Measurements from ENCODE around the gene HPD. TPM values are rescaled to one million over a fixed set of nuclear protein-coding genes. Genes with fewer than 3 reads are reported as not detected.
A peak's percentile ranks its signal among the peaks of the same experiment; 100 is the strongest.
"Not testable (repeated sequence)": the region's sequence is repeated elsewhere in the genome, so short reads cannot be mapped to it uniquely, and the experiment has no call there.

HPD gene
- total RNA-seq (2014; rRNA removed; shearing (Covaris generic)): 0.22 and 1.5 TPM in 2 replicates
- 1.8 and 3.0 TPM in 2 replicates for polyA plus RNA-seq (2014; cell fraction: nucleus; rRNA removed)

DNA sequence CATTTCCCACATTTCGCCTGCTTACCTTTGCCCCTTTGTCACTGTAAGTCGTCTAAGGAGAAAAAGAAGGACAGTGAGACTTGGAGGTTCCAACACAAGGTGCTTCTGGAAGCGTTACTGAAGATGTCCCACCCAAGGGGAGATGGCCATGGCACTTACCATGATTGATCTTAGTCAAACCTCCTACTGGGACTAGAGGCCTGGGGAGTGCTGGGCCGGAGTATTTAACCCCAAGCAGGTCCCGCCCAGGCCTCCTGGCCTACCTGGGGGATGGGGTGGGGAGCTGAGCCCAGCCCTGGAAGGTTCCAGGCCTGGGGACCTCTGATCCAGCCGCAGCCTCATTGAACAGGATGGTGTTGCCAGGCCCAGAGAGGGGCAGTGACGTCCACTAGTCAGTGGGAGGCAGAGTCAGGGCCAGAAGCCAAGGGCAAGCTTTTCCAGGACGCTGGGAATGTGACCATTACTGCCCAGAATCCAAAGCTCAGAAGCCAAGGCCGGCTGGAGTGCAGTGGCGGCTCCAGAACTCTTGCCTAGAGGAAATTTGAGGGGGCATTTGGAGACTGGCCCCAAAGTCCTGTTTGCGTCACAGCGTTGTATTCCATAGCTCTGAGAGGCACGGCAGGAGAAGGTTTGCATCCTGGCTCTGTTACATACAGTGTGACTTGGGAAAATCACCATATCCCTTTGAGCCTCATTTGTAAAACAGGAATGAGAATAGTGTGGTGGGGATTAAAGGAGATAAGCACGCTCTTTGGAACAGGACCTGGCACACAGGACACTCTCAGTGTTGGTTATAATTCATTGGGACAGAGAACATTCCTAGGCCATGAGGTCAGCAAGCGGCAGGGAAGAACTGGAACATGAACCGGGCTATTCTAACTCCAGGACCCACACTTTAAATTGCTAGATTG is at the start of gene HPD:
Gene HPD (minus strand): TSS at position 198 of the 911 bp plus-strand sequence. CDS start 36 bp downstream, at position 162.
- DNase-seq (ENCODE audit: extremely low read depth, low read depth): peak; percentile 19

DNA sequence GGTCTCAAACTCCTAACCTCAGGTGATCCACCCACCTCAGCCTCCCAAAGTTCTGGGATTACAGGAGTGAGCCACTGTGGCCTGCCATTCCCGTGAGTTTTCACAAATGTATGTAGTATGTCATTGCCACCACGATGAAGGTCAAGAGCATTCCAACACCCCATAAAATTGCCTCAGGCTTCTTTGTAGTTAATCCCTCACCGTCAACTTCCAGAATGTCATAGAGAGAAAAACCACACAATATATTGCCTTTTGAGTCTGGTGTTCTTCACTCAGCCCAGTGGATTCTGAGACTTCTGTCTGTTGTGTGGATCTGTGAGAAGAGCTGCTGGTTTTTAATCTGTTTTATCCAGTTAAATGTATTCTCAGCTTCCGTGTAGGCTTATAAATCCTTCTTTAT is 47.1 kb upstream of the HPD start:
- DNase-seq (ENCODE audit: extremely low read depth, low read depth): peak; percentile 41

DNA sequence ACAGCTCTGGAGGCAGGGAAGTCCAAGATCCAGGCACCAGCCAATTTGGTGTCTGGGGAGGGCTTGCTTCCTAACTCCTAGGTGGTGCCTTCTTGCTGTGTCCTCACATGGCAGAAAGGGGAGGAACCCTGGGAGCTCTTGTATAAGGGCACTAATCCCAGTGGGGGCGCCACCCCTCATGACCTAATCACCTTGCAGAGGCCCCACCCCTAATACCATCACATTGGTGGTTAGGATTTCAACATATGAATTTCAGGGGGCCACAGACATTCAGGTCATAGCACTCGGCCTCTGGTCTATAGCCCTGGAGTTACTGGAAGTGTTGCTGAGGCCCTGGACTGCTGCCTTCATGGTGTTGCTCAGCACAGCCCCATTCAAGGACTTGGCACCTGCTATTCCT is 44.5 kb upstream of the HPD start:
- DNase-seq (ENCODE audit: extremely low read depth, low read depth): no peak

DNA sequence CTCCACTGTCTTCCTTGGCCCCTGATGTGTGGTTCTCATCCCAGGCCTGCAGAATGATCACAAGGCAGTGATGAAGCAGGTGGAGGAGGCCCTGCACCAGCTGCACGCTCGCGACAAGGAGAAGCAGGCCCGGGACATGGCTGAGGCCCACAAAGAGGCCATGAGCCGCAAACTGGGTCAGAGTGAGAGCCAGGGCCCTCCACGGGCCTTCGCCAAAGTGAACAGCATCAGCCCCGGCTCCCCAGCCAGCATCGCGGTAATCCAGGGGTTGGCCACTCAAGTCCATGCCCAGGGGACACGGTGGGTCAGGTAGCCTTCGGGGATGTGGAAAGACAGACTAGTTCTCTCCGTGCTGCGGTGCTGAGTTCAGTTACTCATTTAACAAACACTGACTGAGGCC is 40.9 kb upstream of the HPD start:
- DNase-seq (ENCODE audit: extremely low read depth, low read depth): no peak

DNA sequence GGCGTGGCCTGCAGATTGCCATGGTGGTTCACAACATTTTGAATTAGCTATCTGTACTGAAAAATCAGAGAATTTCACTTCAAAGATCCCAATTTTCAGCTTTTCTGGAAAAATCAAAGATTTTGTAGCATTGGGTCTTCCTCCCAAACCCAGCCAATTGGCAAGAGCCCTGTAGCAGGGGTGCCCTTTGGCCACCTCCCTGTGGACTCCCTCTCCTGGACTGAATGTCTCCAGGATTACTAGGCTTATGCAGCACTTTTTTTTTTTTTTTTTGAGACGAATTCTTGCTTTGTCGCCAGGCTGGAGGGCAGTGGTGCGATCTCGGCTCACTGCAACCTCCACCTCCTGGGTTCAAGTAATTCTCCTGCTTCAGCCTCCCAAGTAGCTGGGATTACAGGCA is 39.6 kb upstream of the HPD start:
- DNase-seq (ENCODE audit: extremely low read depth, low read depth): no peak

DNA sequence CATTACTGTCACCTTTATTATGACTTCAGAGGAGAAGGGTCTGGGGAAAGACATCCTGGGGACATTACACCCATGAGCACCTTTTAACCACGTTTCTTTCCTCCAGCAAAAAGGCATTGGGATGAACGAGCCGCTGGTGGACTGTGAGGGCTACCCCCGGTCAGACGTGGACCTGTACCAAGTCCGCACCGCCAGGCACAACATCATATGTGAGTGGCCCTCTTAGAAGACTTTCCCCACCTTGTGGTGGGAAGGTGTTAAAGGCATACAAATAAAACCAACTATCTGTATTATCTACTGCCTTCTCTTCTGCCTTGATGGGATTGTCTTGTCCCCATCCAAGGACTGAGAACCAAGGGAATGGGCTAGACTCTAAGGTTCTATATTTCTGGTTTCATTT is 36.0 kb upstream of the HPD start:
- DNase-seq (ENCODE audit: extremely low read depth, low read depth): no peak

DNA sequence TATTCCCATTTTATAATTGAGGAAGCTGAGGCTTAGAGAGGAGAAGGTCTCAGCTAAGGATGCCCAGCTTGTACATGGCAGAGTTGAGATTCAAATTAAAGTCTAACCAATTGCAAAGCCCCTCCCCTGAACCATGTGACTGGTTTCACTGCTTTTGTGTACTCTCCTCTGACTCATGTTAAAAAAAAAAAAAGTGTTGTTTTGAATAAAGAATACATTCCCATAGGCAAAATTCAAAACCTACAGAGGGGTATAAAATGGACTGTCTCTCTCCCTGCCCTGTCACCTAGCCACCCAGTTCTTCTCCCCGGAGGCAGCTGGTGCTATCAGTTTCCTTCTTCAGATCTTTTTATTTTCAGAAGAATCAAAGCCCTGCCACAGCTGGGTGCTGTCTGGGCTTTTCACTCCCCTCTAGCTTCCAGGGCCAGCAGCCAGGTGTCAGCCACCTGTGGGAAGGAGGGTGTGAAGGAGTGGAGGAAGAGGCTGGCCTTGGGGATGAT is 35.4 kb upstream of the HPD start:
- DNase-seq (ENCODE audit: extremely low read depth, low read depth): peak; percentile 31

DNA sequence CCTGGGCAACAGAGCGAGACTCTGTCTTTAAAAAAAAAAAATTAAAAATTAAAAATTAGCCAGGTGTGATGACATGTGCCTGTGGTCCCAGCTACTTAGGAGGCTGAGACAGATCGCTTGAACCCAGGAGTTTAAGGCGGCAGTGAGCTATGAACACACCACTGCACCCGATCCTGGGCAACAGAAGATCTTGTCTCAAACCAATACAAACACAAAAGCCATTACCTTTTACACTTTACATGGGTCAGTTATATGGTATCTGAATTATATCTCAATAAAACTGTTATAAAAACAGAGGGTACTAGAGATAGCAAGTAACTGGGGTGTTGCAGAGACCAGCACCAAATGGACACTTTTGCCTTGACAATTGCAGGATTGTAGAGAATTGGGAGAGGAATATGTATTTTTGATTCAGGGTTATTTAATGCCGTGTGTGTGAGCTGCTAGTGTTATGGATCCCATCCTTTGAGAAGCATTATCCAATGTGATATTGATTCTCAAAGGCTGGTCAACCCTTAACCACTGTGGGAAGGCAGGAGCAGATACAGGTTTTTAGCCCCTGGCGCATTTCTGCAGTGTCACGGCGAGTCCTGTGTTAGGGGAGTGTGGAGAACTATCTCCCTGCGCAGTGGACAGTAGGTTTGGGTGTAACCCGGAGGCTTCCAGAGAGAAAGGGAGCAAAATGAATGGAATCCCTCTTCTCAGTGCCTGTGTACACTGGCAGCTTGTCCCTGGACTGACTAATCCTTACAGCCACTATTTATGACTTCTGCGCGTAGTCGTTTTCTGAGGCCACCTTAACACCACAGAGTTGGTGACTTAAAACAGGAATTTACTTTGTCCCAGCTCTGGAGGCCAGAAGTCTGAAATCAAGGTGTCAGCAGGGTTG is 34.3 kb upstream of the HPD start:
- no peak for DNase-seq (ENCODE audit: extremely low read depth, low read depth)

DNA sequence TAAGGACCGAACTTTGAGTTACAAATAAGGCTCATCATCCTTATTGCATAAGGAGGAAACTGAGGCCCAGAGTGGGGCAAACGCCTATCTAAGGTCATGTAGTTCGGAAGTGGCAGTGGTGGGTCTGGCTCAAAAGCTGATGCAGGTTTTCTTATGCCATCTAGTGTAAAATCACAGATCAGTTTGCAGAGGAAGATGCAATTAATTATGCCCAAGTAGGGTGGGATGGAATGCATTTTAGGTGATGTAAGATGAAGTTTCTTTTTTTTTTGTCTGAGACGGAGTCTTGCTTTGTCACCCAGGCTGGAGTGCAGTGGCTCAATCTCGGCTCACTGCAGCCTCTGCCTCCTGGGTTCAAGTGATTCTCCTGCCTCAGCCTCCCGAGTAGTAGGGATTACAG is 31.0 kb upstream of the HPD start:
- not testable (repeated sequence) for DNase-seq (ENCODE audit: extremely low read depth, low read depth)

DNA sequence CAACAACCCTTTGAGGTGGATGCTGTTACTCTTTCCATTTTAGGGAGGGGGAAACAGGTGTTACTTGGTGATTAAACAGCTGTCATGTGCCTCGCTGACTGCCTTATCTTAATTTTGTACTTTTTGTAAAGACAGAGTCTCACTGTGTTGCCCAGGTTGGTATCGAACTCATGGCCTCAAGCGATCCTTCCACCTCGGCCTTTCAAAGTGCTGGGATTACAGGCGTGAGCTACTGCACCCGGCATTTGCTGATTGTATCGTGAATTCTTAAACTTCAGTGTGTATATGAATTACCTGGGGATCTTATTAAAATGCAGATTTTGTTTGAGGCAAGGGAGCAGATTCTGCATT is 30.6 kb upstream of the HPD start:
- no peak for DNase-seq (ENCODE audit: extremely low read depth, low read depth)

DNA sequence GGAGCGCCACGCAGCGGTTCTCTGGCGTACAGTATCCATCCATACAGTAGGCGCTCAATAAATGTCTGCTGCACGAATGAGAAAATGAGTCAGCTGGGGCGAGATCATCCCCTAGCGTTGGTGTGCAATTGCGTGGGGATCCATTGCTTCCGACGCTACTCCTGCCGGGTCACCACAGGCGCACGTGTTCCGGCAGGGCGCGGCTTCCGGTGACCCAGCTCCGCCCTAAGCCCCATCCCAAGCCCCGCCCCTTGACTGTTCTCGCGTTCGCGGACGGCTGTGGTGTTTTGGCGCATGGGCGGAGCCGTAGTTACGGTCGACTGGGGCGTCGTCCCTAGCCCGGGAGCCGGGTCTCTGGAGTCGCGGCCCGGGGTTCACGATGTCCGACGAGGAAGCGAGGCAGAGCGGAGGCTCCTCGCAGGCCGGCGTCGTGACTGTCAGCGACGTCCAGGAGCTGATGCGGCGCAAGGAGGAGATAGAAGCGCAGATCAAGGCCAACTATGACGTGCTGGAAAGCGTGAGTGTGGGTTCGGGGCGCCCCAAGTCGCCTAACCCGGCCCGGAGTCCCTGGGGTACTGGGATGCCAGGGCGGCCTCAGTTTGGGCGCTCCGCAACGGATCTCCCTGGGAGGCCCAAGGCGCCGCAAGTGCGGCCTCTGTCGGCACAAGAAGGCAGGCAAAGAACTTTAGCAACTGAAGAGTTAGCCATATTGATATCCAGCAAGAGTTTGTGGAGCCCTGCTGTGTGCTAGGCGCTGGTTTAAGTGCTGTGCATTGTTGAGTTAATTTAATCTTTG is 30.0 kb upstream of the HPD start, which contains the start of gene PSMD9:
Gene PSMD9 (plus strand): TSS at position 313 of the 796 bp plus-strand sequence. CDS start 67 bp downstream, at position 380.
- DNase-seq (ENCODE audit: extremely low read depth, low read depth): peak; percentile 98

DNA sequence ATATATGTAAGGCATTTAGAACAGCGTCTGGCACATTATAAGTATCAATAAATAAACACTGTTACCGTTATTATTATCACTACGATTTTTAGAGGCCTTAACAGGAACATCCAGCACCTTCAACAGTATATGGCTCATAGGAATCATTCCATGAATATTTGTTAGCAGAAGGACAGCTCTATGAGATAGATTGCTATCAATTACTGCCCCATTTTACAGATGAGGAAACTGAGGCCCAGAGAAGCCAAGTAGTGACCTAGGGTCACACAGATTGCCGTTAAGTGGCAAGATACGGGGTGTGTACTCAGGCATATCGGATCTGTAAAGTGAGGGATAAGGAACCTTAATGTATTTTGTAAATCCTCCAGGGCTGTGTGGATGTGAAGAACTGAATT is 29.4 kb upstream of the HPD start:
- no peak for DNase-seq (ENCODE audit: extremely low read depth, low read depth)

DNA sequence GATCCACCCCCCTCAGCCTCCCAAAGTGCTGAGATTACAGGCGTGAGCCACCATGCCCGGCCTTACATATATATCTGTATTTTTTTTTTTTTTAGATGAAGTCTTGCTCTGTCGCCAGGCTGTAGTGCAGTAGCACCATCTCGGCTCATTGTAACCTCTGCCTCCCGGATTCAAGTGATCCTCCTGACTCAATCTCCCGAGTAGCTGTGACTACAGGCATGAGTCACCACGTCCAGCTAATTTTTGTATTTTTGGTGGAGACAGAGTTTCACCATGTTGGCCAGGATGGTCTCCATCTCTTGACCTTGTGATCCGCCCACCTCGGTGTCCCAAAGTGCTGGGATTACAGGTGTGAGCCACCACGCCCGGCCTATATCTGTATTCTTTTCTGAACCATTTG is 26.5 kb upstream of the HPD start:
- DNase-seq (ENCODE audit: extremely low read depth, low read depth): not testable (repeated sequence)

DNA sequence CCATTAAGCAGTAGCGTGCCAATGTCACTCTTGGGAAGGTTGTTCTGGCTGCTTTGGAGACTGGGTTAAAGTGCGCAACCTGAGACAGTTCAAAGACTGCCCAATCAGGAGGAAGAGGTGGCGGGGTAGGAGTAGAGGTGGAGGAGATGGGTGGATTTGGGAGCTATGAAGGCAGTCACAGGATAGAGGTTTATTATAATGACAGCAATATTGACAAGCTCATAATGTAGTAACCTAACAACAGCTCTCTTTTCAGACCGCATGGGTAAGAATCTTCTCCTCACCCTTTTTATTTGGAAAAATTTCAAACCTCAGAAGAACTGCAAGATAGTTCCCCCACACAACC is 24.6 kb upstream of the HPD start:
- no peak for DNase-seq (ENCODE audit: extremely low read depth, low read depth)

DNA sequence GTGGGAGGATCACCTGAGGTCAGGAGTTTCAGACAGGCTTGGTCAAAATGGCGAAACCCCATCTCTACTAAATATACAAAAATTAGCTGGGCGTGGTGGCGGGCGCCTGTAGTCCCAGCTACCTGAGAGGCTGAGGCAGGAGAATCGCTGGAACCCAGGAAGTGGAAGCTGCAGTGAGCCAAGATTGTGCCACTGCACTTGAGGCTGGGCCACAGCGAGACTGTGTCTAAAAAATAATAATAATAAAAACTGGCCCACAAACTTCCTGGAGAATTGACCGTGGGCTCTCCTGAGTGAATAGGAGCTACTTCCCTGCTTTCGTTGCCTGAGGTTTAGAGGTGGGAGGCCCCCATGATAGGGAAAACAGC is 17.4 kb upstream of the HPD start:
- not testable (repeated sequence) for DNase-seq (ENCODE audit: extremely low read depth, low read depth)

DNA sequence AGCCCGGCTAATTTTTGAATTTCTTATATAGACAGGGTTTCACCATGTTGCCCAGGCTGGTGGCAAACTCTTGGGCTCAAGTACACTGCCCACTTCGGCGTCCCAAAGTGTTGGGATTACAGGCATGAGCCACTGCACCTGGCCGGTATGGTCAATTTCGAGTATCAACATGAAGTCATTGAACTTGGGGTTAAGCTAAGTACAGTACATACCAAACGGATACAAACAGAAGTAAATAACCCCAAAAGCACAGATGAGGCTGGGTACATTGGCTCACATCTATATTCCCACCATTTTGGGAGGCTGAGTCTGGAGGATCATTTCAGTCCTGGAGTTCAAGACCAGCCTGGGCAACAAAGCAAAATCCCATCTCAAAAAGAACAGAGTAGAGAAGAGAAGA is 16.9 kb upstream of the HPD start:
- DNase-seq (ENCODE audit: extremely low read depth, low read depth): no peak

DNA sequence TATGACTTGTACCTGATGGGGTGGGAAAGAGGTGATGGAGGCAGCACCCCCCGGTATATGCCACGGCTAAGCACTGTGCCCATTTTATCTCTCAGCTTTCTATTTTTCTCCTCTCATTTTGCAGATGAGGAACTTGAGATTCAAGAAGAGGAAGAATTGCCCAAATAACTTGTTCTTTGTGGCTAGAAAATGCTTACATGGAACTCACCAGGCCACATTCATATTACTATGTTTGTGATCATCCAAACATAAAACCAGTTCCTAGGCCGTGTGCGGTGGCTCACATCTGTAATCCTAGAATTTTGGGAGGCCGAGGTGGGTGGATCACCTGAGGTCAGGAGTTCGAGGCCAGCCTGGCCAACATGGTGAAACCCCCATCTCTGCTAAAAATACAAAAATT is 15.4 kb upstream of the HPD start:
- no peak for DNase-seq (ENCODE audit: extremely low read depth, low read depth)

DNA sequence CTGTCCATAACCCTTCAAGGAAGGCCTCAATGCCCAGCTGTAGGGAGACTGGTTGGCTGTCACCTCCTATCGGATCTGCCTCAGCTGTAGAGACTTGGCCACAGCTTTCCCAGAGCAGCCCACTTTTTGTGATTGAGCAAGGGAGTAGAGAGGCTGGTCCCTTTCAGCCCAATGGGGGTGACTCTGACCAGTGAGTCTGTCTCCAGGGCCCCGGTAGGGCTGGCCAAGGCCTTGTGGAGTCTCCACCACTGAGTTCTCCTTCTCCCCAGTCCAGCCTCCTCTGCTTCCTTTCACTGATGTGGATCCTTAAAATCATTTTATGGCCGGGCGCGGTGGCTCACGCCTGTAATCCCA is 14.5 kb upstream of the HPD start:
- no peak for DNase-seq (ENCODE audit: extremely low read depth, low read depth)

DNA sequence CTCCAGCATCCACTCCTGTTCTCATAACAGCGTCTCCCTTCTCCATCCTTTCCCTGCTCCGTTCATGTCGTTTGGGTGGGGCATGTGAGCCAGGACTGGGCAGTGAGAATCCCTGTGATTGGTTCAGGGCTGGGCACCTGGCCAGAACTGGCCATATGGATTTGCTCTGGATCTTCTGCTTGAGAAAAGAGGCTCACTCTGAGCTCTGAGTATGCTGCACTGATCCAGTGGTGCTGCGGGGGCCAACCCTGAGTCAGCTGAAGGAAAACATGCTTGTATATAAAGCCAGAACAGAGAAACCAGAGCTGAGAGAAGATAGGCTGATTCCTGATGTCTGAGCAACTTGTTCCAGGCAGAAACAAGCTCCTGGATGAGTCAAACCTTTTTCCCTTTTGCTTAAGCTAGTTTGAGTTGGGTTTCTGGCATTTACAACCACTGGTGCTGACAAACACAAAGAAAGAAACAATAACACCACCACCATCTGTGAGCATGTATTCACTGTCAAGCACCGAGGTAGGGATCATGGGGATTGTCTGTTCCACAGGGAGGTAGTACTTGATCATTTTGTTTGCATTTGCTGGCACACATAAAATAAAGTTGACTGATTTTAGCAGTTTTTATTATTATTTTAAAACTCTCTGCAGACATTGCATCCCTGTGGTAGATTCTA is 14.0 kb upstream of the HPD start:
- DNase-seq (ENCODE audit: extremely low read depth, low read depth): no peak

DNA sequence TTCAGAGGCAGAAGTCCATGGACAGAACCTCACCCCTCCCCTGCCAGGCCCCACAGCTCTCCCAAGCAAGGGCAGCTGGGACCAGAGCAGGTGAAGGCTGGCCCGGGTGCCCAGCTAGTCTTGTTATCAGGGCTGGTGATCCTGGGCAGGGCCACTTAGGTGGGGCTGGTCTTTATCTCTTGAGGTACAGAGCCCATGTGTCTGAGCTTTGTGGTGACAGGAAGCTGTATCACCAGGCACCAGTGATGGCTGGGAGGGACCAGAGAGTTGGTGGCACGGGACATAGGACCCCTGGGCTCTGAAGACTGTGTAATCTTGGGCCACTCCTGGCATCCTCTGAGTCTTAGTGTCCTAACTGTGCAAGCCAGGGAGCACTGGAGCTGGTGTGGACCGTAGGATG is 12.8 kb upstream of the HPD start:
- no peak for DNase-seq (ENCODE audit: extremely low read depth, low read depth)

Data from NCI-H460 (cell line).